Mesendoderm (in vitro differentiated cells): ENCODE results near the gene CRTAC1.

Source experiments
- DNase-seq: peaks from one replicate; pipeline ENCODE4 v3.0.0; 2013
- H2AK5ac ChIP-seq: 2 replicates; pipeline ENCODE4 v1.6.1; 2013; ENCODE audit warnings: low read length, inconsistent platforms
- H2BK120ac ChIP-seq: 2 replicates; pipeline ENCODE4 v1.6.1; 2013; ENCODE audit warnings: low read depth, mild to moderate bottlenecking, low read length, moderate library complexity, mixed read lengths
- H2BK15ac ChIP-seq: replicated peaks from 2 replicates; pipeline ENCODE4 v1.6.1; 2013; ENCODE audit warnings: low read depth, mild to moderate bottlenecking, moderate library complexity
- H2BK5ac ChIP-seq: 2 replicates; pipeline ENCODE4 v1.6.1; 2013; ENCODE audit warnings: low read length, inconsistent platforms
- H3K18ac ChIP-seq: 2 replicates; pipeline ENCODE4 v1.6.1; 2013; ENCODE audit warnings: mild to moderate bottlenecking, low read length, mixed read lengths
- H3K23ac ChIP-seq: one replicate; pipeline ENCODE4 v1.6.1; 2013; ENCODE audit warnings: low read length
- H3K27ac ChIP-seq: 2 replicates; pipeline ENCODE4 v1.5.1; 2013; ENCODE audit warnings: low read depth, mild to moderate bottlenecking, inconsistent platforms, low read length, moderate library complexity
- H3K27me3 ChIP-seq: 2 replicates; pipeline ENCODE4 v1.6.1; 2013; ENCODE audit warnings: low read length, control low read depth, mild to moderate bottlenecking, inconsistent platforms; ENCODE audit not compliant: insufficient read depth, poor library complexity
- H3K36me3 ChIP-seq: 2 replicates; pipeline ENCODE4 v1.6.1; 2013; ENCODE audit warnings: low read length, inconsistent platforms; ENCODE audit not compliant: control insufficient read depth, insufficient read depth
- H3K4ac ChIP-seq: one replicate; pipeline ENCODE4 v1.6.1; 2013; ENCODE audit warnings: low read depth, mild to moderate bottlenecking, low read length, moderate library complexity
- H3K4me1 ChIP-seq: 2 replicates; pipeline ENCODE4 v1.6.1; 2013; ENCODE audit warnings: low read depth, low read length, inconsistent platforms; ENCODE audit not compliant: control insufficient read depth
- H3K4me2 ChIP-seq: 2 replicates; pipeline ENCODE4 v1.6.1; 2013; ENCODE audit warnings: low read length
- H3K4me3 ChIP-seq: 2 replicates; pipeline ENCODE4 v1.5.1; 2013; ENCODE audit warnings: mild to moderate bottlenecking, low read length
- H3K56ac ChIP-seq: one replicate; pipeline ENCODE4 v1.6.1; 2013; ENCODE audit warnings: low read length
- H3K79me1 ChIP-seq: 2 replicates; pipeline ENCODE4 v1.6.1; 2013; ENCODE audit warnings: low read length, inconsistent platforms
- H3K79me2 ChIP-seq: 2 replicates; pipeline ENCODE4 v1.6.1; 2013; ENCODE audit warnings: mild to moderate bottlenecking, low read length; ENCODE audit not compliant: control insufficient read depth, insufficient read depth
- H3K9ac ChIP-seq: 2 replicates; pipeline ENCODE4 v1.6.1; 2013; ENCODE audit warnings: low read length, inconsistent platforms
- H4K5ac ChIP-seq: one replicate; pipeline ENCODE4 v1.6.1; 2013; ENCODE audit warnings: low read length
- H4K8ac ChIP-seq: one replicate; pipeline ENCODE4 v1.6.1; 2013; ENCODE audit warnings: low read depth, mild to moderate bottlenecking, control low read depth, low read length, moderate library complexity
- WGBS: extraction: QIAGEN DNeasy Blood & Tissue Kit; methylation state at CpG from one replicate; pipeline ENCODE4 v1.1.7; 2013; ENCODE audit warnings: low lambda C conversion rate, missing lambda C conversion rate; ENCODE audit not compliant: insufficient coverage; ENCODE audit errors: extremely low coverage; 5-methylcytosine and 5-hydroxymethylcytosine counted together

The CRTAC1 gene

GRCh38 chr10:97852277-97852676 lies 178.1 kb downstream of the CRTAC1 start:
- WGBS, result no CpG with 5 or more reads among the region's 3 CpGs
- Histone ChIP-seq H3K27me3 (peaks cover 3% of the 10 kb centered on the region), H3K4me1 (no peaks in the 10 kb centered on the region)

GRCh38 chr10:97851341-97852001 lies 178.9 kb downstream of the CRTAC1 start:
- no peak overlapping the region for H3K9ac ChIP-seq
- H2AK5ac ChIP-seq, result no peak overlapping the region
- no peak overlapping the region for H3K23ac ChIP-seq
- H4K5ac ChIP-seq, result no peak overlapping the region
- no peak overlapping the region for H2BK15ac ChIP-seq
- H3K4me2 ChIP-seq, result no peak overlapping the region
- no peaks in the 10 kb centered on the region for H3K4me1 ChIP-seq
- no peak overlapping the region for H3K18ac ChIP-seq
- no peak overlapping the region for H3K27ac ChIP-seq
- DNase-seq, result no peak
- H3K79me2 ChIP-seq, result no peaks in the 10 kb centered on the region
- no peak overlapping the region for H3K4ac ChIP-seq
- H2BK120ac ChIP-seq, result no peak overlapping the region
- peaks cover 3% of the 10 kb centered on the region for H3K27me3 ChIP-seq
- no peak overlapping the region for H3K56ac ChIP-seq
- H3K4me3 ChIP-seq, result no peak overlapping the region
- H3K36me3 ChIP-seq, result no peaks in the 10 kb centered on the region
- H2BK5ac ChIP-seq, result no peak overlapping the region
- no peak overlapping the region for H4K8ac ChIP-seq
- H3K79me1 ChIP-seq, result no peaks in the 10 kb centered on the region
- no CpG with 5 or more reads among the region's 7 CpGs for WGBS

More at GRCh38 chr10:97852277-97852676, 178.1 kb downstream of the CRTAC1 start:
- Histone ChIP-seq H3K79me1 (no peaks in the 10 kb centered on the region), H3K79me2 (no peaks in the 10 kb centered on the region), H3K56ac (no peak overlapping the region), H3K4ac (no peak overlapping the region), H4K8ac (no peak overlapping the region), H3K4me3 (no peak overlapping the region), H2BK120ac (no peak overlapping the region), H2AK5ac (no peak overlapping the region), H3K18ac (no peak overlapping the region), H2BK15ac (no peak overlapping the region), H3K9ac (no peak overlapping the region), H3K27ac (no peak overlapping the region), H3K4me2 (no peak overlapping the region), H3K36me3 (no peaks in the 10 kb centered on the region), H4K5ac (no peak overlapping the region), H2BK5ac (no peak overlapping the region), H3K23ac (no peak overlapping the region)
- no peak for DNase-seq

GRCh38 chr10:97850446-97850845 lies 180.0 kb downstream of the CRTAC1 start:
- H4K5ac ChIP-seq, result no peak overlapping the region
- no peak overlapping the region for H2BK120ac ChIP-seq
- no peak overlapping the region for H2BK5ac ChIP-seq
- no peak overlapping the region for H3K27ac ChIP-seq
- no peak overlapping the region for H3K23ac ChIP-seq
- H2BK15ac ChIP-seq, result no peak overlapping the region
- H3K9ac ChIP-seq, result no peak overlapping the region
- no peaks in the 10 kb centered on the region for H3K79me1 ChIP-seq
- H3K79me2 ChIP-seq, result no peaks in the 10 kb centered on the region
- H3K4me2 ChIP-seq, result no peak overlapping the region
- WGBS, result no CpG with 5 or more reads among the region's 13 CpGs
- no peak overlapping the region for H2AK5ac ChIP-seq
- no peaks in the 10 kb centered on the region for H3K4me1 ChIP-seq
- no peak overlapping the region for H3K4me3 ChIP-seq
- no peak overlapping the region for H3K56ac ChIP-seq
- H3K36me3 ChIP-seq, result no peaks in the 10 kb centered on the region
- no peak overlapping the region for H3K4ac ChIP-seq
- no peak overlapping the region for H3K18ac ChIP-seq
- peaks cover 3% of the 10 kb centered on the region for H3K27me3 ChIP-seq
- no peak overlapping the region for H4K8ac ChIP-seq
- DNase-seq, result peak; percentile 37

GRCh38 chr10:97849687-97850402 lies 180.6 kb downstream of the CRTAC1 start, which contains the start of gene GOLGA7B:
Gene GOLGA7B (plus strand): TSS chr10:97849843. CDS start chr10:97850304, 461 bp downstream.
- H3K27me3 ChIP-seq, result peaks cover 3% of the 10 kb centered on the region
- DNase-seq, result peak; percentile 81
- WGBS, result no CpG with 5 or more reads among the region's 87 CpGs
- no peak within 1 kb of the TSS for H3K23ac ChIP-seq
- H2BK5ac ChIP-seq, result no peak within 1 kb of the TSS
- H3K4me3 ChIP-seq, result peak within 1 kb of the TSS; percentile 26
- no peak within 1 kb of the TSS for H2BK120ac ChIP-seq
- no peak within 1 kb of the TSS for H2AK5ac ChIP-seq
- no peaks in the 10 kb centered on the region for H3K36me3 ChIP-seq
- H3K79me2 ChIP-seq, result no peaks in the 10 kb centered on the region
- no peaks in the 10 kb centered on the region for H3K79me1 ChIP-seq
- H3K56ac ChIP-seq, result no peak within 1 kb of the TSS
- no peak within 1 kb of the TSS for H3K18ac ChIP-seq
- no peak within 1 kb of the TSS for H3K9ac ChIP-seq
- H3K4me2 ChIP-seq, result peak within 1 kb of the TSS; percentile 71
- H4K8ac ChIP-seq, result no peak within 1 kb of the TSS
- H3K4ac ChIP-seq, result no peak within 1 kb of the TSS
- H3K4me1 ChIP-seq, result no peaks in the 10 kb centered on the region
- no peak within 1 kb of the TSS for H4K5ac ChIP-seq
- no peak within 1 kb of the TSS for H2BK15ac ChIP-seq
- H3K27ac ChIP-seq, result no peak within 1 kb of the TSS

GRCh38 chr10:97849103-97849686 lies 181.2 kb downstream of the CRTAC1 start:
- no CpG with 5 or more reads among the region's 16 CpGs for WGBS
- no peak overlapping the region for H2BK15ac ChIP-seq
- no peak overlapping the region for H3K27ac ChIP-seq
- no peak for DNase-seq
- peak overlapping the region; percentile 26 for H3K4me3 ChIP-seq
- no peak overlapping the region for H3K4ac ChIP-seq
- no peaks in the 10 kb centered on the region for H3K79me1 ChIP-seq
- H3K18ac ChIP-seq, result no peak overlapping the region
- no peak overlapping the region for H2BK120ac ChIP-seq
- H4K8ac ChIP-seq, result no peak overlapping the region
- no peak overlapping the region for H2AK5ac ChIP-seq
- no peaks in the 10 kb centered on the region for H3K79me2 ChIP-seq
- no peaks in the 10 kb centered on the region for H3K36me3 ChIP-seq
- peaks cover 2% of the 10 kb centered on the region for H3K27me3 ChIP-seq
- no peak overlapping the region for H3K23ac ChIP-seq
- H3K4me2 ChIP-seq, result peak overlapping the region; percentile 71
- no peak overlapping the region for H2BK5ac ChIP-seq
- no peaks in the 10 kb centered on the region for H3K4me1 ChIP-seq
- no peak overlapping the region for H3K9ac ChIP-seq
- no peak overlapping the region for H3K56ac ChIP-seq
- H4K5ac ChIP-seq, result no peak overlapping the region
